22Rv1 (cell line): ENCODE results near the gene TEX11.

Source experiments
- ZFX ChIP-seq: fragments of 450-650 bp; IDR thresholded peaks from 2 replicates; pipeline ENCODE4 v1.6.1; 2017; ENCODE audit warnings: antibody characterized with exemption, borderline replicate concordance
- TF ChIP-seq, protein P1 (sequence below): fragments of 450-650 bp; IDR thresholded peaks from 2 replicates; pipeline ENCODE4 v1.5.1; 2017; ENCODE audit warnings: mild to moderate bottlenecking

DNA sequence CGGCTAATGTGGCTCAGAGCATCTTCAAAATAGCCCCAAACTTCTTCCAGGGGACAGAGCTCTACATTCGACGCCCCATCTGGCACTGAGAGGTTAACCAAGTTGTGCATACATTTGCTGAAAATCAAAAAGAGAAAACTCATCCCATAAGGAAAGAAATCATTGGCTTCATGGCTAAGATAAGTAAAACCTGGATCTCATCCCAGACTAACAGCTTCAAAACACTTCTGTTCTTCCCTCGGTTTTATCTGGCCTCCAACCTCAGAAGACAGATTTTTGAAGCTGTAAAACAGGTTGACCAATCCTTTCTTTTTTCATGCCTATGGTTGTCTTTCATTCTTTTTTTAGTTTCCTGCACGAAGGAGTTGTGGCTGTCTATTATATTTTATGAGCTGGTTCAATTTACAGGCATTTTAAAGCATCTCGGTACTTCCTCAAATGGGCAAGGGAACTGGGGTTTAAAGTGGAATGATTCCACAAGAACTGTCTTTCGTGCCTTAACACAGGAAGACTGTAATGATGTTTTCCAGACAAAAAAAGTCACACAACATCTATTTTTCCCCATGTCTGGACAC lies 356.3 kb downstream of the TEX11 start:
- TF ChIP-seq, protein P1, sequence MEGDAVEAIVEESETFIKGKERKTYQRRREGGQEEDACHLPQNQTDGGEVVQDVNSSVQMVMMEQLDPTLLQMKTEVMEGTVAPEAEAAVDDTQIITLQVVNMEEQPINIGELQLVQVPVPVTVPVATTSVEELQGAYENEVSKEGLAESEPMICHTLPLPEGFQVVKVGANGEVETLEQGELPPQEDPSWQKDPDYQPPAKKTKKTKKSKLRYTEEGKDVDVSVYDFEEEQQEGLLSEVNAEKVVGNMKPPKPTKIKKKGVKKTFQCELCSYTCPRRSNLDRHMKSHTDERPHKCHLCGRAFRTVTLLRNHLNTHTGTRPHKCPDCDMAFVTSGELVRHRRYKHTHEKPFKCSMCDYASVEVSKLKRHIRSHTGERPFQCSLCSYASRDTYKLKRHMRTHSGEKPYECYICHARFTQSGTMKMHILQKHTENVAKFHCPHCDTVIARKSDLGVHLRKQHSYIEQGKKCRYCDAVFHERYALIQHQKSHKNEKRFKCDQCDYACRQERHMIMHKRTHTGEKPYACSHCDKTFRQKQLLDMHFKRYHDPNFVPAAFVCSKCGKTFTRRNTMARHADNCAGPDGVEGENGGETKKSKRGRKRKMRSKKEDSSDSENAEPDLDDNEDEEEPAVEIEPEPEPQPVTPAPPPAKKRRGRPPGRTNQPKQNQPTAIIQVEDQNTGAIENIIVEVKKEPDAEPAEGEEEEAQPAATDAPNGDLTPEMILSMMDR, result no peak
- no peak for TF ChIP-seq ZFX
